SKM-1 (cell line): ENCODE measurements around the gene SMIM41.
"Not testable (repeated sequence)": the region's sequence is repeated elsewhere in the genome, so short reads cannot be mapped to it uniquely, and the experiment has no call there.

Experiments
- DNase-seq: peaks from one replicate; lab custom pipeline; 2025; ENCODE audit not compliant: unreplicated experiment; lab: John Stamatoyannopoulos, UW

The SMIM41 gene

DNA sequence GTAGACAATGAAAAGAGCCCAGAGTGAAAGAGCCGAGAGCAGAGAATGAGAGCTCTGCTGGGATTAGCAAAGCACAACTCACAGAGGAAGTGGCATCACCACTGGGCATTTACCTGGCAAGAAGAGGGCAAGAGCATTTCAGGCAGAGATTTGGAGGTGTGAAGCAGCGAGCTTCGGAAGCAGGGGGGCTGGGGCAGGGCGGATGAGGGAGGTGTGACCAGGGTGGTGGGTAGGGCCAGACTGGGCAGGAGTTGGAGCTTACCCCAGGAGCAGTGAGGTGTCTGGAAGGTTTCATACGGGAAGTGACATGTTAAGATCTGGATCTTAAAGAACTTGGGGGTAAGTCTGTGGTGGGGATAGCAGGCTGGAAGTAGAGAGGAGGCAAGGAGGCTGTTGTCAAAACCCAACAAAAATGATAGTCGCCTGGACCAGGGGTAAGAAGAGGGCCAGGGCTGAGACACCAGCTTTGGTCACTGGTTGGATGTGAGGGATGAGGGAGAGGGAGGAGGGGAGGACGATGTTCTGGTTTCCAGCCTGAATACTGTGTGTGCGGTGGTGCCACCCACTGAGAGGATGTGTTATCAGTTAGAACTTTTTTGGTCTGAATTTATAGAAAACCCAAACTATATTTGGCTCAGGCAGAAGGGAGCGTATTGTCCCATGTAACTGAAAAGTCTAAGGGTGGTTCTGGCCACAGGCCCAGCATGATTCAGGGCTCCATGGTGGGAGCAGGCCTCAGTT, 5.2 kb downstream of the SMIM41 start:
- DNase-seq, result no peak

GRCh38 chr12:52085682-52086180, 6.2 kb downstream of the SMIM41 start:
- no peak for DNase-seq

GRCh38 chr12:52086366-52086765, 6.9 kb downstream of the SMIM41 start:
- no peak for DNase-seq

DNA sequence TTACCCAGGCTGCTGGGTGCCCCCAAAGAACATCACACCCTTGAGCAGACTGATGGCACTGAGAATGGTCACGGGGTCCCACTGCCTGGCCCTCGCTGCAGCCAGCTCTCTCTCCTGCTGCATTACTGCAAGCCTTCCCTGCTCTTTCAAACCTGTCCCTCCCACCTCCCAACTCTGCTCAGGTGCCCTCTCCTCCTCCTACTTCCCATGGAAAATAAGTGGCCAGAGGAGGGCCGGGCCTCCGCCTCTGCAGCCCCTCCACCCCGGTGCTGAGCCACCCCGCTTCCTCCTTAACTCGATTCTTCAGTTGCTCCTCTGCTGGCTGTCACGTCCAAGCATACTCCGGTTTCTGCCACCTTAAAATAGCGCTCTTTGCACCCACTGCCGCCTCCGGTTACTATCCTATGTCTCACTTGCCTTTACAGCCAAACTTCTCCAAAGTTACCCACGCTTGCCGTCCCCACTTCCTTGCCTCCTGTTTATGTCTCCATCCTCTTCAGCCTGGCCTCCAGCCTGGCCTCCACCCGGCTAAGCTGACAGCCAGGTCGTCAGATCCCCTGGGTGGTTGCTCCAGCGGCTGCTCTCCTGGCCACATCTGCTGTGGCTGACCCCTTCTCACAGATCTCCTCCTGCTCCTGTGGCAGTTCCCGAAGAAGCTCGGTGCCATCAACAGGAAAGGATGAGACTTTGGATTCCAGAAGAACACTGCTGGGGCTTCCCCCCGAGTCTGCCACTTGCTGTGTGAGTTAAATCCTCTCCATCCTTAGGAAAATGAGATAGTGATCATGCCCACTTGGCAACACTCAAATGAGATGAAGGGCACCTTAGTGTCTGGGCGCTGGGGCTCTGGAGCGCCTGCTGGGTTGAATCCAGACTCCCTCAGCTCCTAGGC, 7.7 kb downstream of the SMIM41 start:
- DNase-seq, result no peak

DNA sequence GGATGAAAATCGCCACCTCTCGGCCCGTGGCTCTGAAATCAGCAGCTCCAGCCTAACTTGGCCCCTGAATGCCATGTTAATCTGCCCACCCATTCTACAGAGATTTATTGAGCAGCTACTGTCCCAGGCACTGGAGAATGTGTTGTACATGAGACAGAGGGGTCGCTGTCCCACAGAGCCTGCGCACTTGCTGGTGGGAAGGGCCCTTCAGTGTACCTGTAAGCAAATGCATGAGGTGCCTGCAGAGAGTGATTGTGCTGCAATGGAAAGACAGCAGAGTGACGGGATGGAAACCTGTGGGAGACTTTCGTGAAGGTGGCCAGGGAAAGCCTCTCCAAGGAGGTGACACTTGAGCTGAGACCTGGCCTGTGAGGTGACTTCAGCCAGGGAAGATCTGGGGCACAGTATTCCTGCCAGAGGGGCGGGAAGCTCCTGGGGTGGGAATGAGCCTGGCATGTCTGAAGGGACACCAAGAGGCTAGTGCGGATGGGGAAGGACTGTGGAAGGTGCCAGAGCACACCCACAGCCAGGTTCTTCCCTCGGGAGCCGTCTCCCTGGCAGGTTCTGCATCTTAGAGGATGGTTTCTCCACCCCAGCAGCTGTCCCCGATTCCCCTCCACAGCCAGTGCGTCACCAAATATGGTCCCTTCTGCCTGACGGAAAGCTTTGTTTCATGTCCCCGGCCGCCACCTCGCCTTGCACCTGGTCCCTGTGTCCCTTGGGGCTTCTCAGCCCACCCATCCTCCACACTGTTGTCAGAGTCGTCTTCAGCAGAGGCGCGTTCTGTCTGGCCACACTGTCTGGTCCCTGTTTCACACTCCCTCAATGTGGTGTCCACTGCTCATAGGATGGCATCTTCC, 8.7 kb downstream of the SMIM41 start:
- no peak for DNase-seq

GRCh38 chr12:52089491-52089890, 10.0 kb downstream of the SMIM41 start:
- no peak for DNase-seq

GRCh38 chr12:52090291-52090690, 10.8 kb downstream of the SMIM41 start:
- DNase-seq, result no peak

DNA sequence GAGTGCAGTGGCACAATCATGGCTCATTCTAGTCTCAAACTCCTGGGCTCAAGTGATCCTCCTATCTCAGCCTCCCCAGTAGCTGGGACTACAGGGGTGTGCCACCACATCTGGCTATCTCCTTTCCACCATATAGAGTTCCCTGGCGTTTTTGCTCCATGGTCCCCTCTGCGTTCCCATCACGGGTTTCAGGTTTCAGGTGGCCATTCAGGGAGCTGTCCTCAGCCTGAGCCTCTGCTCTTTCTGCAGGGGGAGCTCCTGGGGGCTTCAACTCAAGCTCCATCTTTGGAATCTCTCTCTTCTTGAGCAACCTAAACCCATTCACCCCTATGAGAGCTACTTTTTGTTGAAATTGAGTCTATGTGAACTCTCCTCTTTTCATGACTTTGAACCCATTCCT, 11.6 kb downstream of the SMIM41 start:
- DNase-seq, result no peak

GRCh38 chr12:52091869-52092268, 12.4 kb downstream of the SMIM41 start:
- DNase-seq, result no peak

DNA sequence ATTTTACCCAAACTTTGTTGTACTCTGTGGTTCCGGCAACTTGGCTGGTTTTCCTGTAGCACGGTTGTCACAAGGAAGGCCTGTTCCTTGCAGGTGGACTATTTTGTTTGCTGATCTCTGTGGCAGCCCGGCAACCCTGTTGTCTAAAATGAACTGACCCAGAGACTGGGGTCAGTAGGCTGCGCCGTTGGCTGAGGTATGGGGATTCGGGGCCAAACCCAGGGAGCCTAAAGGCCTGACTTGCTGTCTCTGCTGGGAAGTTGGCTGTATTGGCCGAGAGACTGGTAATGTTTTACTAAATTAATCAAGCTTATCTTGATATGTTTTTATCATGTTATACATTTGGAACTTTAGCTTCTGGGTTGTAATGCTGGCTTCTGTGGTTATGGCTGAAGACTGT, 13.8 kb downstream of the SMIM41 start:
- DNase-seq, result no peak

- no peak for DNase-seq
Observed at GRCh38 chr12:52096332-52097044, 17.0 kb downstream of the SMIM41 start.

- no peak for DNase-seq
Observed at GRCh38 chr12:52097045-52097666, 17.7 kb downstream of the SMIM41 start.

DNA sequence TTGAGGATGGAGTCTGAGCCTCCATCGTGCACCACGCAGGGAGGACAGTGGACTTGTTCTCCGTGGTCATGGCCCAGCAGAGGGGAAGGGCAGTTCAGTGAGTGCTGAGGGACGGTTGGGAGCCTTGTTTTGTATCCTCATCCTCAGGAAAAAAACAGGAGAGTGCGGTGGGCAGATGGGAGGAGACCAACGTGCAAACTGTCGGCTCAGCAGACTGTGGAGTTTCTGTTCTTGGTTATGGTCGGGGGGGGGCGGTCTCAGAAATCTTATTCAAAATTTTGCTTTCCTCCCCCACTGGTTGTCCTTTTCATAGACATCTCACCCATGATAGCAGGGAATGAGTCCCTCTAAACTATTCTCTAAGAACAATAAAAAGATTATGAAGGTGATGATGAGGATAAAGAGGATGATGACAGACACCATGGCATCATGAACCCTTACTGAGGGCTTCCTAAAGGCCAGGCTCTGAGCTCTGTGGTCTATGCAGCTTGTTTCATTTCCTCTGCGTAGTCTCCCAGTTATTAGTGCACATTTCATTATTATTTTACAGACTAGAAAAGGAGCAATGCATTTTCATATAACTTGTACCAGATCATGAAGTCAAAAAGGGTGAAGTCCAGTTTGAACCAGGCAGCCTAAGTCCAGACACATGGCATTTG, 25.1 kb downstream of the SMIM41 start:
- DNase-seq, result not testable (repeated sequence)

DNA sequence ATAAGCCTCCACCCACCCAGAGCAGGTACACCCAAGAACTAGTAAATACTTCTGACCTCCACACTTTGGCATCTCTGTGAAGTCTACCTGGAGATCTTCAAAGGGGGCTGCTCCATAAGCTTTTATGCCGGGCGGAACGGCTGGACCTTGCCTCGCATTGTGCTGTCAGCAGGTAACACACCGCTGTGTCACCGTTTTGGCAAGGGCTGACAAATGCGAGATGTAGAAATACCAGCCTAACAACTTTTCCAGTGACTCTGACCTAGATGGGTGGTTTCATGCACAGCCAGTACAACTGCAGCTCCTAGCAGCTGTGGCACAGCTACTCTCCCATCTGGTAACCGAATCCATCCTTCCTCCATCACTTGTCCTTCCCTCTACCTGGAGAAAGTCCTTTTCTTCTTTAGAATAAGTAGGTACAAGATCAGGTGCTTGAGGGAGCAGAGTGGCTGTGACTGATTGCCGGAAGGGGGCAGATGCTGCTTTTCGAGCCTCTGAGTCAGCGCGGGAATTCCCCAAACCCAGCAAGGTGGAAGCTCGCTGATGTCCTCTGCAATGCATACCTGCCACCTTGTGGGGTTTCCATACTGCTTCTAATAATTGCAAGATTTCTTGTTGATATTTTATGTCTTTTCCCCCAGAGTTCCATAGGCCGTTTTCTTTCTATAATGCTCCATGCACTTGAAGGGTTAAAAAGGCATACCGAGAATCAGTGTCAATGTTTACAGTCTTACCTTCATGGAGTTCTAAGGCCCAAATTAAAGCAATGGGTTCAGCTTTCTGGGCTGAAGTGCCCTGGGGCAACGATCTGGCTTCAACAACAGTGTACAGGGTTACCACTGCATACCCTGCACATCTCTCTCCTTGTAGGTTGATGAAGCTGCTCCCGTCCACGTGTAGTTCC, 37.0 kb downstream of the SMIM41 start:
- not testable (repeated sequence) for DNase-seq

DNA sequence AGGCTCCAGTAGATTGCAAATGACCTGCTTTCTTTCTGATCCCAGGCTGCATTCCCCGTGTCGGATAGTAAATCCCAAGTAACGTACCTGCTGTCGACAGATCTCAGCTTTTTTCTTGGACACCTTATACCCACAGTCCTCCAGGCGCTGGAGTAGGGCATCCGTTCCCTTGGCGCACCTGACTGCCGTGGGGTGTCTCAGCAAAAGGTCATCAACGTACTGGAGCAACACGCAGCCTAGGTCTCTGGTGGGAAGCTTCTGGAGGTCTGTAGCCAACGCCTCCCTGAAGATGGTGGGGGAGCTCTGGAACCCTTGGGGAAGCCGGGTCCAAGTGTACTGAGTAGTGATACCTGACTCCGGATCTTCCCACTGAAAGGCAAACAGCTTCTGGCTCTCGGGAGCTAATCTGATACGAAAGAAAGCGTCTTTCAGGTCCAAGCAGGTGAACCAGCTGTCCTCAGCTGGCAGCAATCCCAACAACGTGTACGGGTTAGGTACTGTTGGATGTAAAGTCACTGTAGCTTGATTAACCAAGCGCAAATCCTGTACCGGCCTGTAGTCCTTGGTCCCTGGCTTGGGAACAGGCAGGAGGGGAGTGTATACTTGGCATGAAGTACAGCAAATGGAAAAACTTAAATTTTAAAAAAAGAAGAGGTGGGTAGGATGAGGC, 38.4 kb downstream of the SMIM41 start:
- DNase-seq, result not testable (repeated sequence)

DNA sequence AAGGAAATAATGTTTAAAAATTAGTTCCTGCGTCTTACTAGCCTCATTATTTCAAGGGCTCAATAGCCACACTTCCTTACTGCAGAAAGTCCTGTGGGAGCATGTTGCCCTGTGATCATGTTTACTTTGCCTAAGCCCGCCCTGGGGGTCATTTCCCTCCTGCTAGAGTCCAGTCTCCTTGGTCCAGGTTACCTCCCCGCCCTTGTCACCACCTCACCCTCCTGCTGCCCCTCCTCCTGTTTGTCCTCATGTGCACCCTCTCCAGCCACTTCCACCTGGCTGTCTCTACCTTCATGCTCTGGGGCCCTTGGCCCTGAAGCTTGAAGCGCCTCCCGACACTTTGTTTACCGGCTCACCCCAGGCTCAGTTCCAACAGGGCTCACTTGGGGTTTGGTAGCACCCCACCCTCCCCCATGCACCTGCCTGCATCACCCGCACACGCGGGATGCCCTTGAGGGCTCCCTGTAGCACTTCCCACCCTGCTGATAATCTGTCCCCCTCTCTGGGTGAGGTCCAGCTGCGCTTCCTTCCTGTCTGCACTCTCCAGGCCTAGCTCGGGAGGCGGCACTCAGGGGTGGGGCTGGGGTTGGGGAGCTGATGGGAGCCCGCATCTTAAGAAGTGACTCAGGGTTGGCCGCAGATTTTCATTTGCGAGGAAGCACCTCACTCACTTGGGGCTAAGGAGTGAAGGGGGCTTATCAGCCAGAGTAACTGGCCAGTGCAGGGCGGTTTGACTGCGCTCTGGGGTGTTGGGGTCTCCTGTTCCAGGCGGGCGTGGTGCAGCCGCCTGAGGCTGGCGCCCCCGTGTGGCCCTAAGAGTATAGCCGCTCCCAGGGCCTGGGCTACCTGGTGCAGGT, 40.1 kb downstream of the SMIM41 start:
- DNase-seq, result no peak
